ENCODE measurements around the gene RHBDD1. TPM values are rescaled to one million over a fixed set of nuclear protein-coding genes. Genes with fewer than 3 reads are reported as not detected.

RHBDD1 gene
- total RNA-seq, 2 donors from 2014 or later: 35.2 to 46.2 TPM

DNA sequence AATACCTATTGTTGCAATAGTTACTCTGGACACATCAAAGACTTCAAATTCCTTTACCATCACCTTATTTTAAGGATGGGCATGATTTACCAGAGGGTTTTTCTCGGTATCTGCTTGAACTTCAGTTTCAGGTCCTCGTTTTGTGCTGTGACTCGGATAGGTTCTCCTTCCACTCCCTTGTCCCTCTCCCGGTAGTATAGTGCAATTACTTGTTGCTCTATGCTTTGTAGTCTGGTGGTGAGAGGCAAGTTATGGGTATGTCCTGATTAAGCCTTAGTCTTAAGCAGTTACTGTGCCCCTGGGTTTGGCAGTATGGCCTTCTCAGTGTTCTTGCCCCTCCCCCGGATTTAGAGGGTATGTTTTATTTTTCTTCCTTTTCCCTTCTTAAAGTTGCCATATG lies 96.6 kb downstream of the RHBDD1 start:
- H3K4me1 Mint-ChIP-seq: peaks cover 7% of the 10 kb centered on the region
- Histone ChIP-seq H3K27ac (ENCODE audit: low read depth, low read length) (no peak overlapping the region), H3K9ac (ENCODE audit: extremely low read depth, low read length, poor library complexity, severe bottlenecking) (no peak overlapping the region), H3K4me1 (ENCODE audit: control insufficient read depth, insufficient read depth, low read length) (no peaks in the 10 kb centered on the region), H3K27me3 (ENCODE audit: control insufficient read depth, insufficient read depth, low read length, poor library complexity, severe bottlenecking) (no peaks in the 10 kb centered on the region), H3K4me3 (ENCODE audit: low read length) (no peak overlapping the region), H3K9me3 (ENCODE audit: control insufficient read depth, low read length) (no peaks in the 10 kb centered on the region), H3K36me3 (ENCODE audit: control insufficient read depth, insufficient read depth, low read length) (no peaks in the 10 kb centered on the region)
- peaks cover 12% of the 10 kb centered on the region for H3K36me3 Mint-ChIP-seq (ENCODE audit: low read depth)
- no peaks in the 10 kb centered on the region for H3K27me3 Mint-ChIP-seq (ENCODE audit: insufficient read depth)
- DNase-seq: no peak
- TF ChIP-seq, protein P1, sequence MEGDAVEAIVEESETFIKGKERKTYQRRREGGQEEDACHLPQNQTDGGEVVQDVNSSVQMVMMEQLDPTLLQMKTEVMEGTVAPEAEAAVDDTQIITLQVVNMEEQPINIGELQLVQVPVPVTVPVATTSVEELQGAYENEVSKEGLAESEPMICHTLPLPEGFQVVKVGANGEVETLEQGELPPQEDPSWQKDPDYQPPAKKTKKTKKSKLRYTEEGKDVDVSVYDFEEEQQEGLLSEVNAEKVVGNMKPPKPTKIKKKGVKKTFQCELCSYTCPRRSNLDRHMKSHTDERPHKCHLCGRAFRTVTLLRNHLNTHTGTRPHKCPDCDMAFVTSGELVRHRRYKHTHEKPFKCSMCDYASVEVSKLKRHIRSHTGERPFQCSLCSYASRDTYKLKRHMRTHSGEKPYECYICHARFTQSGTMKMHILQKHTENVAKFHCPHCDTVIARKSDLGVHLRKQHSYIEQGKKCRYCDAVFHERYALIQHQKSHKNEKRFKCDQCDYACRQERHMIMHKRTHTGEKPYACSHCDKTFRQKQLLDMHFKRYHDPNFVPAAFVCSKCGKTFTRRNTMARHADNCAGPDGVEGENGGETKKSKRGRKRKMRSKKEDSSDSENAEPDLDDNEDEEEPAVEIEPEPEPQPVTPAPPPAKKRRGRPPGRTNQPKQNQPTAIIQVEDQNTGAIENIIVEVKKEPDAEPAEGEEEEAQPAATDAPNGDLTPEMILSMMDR (conservative IDR thresholded peaks at IDR 0.05): peak; percentile 20
- H3K9me3 Mint-ChIP-seq: peaks cover 4% of the 10 kb centered on the region
- H3K27ac Mint-ChIP-seq: no peak overlapping the region
- H3K4me3 Mint-ChIP-seq: no peak overlapping the region
- WGBS, 2 experiments (ENCODE audit: insufficient coverage in 1 of 2, insufficient read length in 1 of 2): 96 to 100% methylated on average over 2 to 5 of the region's 5 CpGs

DNA sequence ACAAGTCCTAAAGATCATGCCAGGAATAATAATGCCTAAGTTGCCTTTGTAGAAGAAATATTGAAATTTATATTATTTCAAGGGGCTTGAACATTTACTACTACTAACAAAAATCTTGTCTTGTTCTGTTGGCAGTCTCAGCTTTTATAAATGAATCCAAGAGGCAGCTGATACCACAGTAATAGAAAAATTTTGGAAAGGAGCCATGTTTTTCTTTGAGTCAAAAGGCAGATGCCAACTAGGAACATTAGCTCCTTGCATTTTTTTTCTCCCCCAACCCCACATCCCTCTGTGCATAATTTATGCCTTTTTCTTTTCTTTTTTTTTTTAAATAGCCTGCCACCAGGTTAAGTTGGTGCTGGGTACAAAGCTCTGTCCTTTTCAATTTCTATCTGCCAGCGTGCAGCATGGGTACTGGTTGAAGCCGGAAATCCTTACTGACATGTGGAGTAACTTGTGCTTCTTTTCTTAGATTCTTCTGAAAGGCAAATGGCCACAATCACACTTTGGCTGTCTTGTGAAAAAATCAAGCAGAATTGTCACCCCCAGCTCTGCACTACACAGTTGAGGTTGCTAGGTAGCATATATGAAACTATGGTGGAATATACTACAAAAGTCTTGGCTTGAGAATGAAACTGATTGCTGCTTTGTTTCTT lies 98.8 kb downstream of the RHBDD1 start:
- no peak overlapping the region for H3K4me3 Mint-ChIP-seq
- Histone ChIP-seq H3K9me3 (ENCODE audit: control insufficient read depth, low read length) (no peaks in the 10 kb centered on the region), H3K27me3 (ENCODE audit: control insufficient read depth, insufficient read depth, low read length, poor library complexity, severe bottlenecking) (no peaks in the 10 kb centered on the region), H3K36me3 (ENCODE audit: control insufficient read depth, insufficient read depth, low read length) (no peaks in the 10 kb centered on the region), H3K4me3 (ENCODE audit: low read length) (no peak overlapping the region), H3K4me1 (ENCODE audit: control insufficient read depth, insufficient read depth, low read length) (no peaks in the 10 kb centered on the region), H3K27ac (ENCODE audit: low read depth, low read length) (peak overlapping the region; percentile 48), H3K9ac (ENCODE audit: extremely low read depth, low read length, poor library complexity, severe bottlenecking) (no peak overlapping the region)
- H3K36me3 Mint-ChIP-seq (ENCODE audit: low read depth): no peaks in the 10 kb centered on the region
- H3K4me1 Mint-ChIP-seq: peaks cover 10% of the 10 kb centered on the region
- TF ChIP-seq, protein P1 (conservative IDR thresholded peaks at IDR 0.05): no peak
- WGBS, 2 experiments (ENCODE audit: insufficient coverage in 1 of 2, insufficient read length in 1 of 2): 81 to 94% methylated on average over 2 of the region's 2 CpGs
- no peak for DNase-seq
- no peak overlapping the region for H3K27ac Mint-ChIP-seq
- no peaks in the 10 kb centered on the region for H3K27me3 Mint-ChIP-seq (ENCODE audit: insufficient read depth)
- no peaks in the 10 kb centered on the region for H3K9me3 Mint-ChIP-seq

DNA sequence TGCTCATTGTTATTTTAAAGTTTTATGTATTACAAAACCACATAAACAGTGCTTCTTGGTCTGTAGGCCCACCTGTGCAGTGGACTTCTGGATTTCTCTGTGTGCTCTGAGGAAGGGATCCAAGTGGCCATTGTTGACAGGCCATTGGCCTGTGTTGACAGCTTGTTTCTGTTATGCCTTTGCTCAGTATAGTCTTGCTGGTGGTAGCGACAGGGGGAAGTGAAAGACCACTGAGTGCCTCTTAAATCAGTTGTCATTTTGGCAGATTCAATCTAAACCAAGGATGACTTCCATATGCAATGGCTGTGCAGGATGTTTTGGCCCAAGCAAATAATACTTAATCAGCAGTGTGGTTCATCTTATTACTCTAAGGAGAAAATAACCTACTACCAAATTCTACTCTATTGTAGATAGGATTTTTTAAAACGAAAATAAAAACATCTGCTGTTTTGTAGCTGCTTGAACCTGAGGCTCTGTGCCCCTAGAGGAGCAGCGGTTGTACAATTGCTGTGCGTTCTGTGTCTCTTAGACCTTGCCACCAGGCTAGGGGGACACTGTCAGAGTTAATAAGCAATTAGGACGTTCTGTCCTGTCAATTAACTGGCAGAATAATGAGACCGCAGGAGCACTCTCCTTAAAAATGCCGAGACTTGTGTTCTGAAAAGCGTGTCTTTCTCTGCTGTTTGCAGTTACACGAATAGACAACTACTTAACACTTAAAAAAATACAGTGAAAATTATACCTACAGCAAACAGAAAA lies 108.2 kb downstream of the RHBDD1 start:
- no peak overlapping the region for H3K27ac Mint-ChIP-seq
- Histone ChIP-seq H3K9me3 (ENCODE audit: control insufficient read depth, low read length) (no peaks in the 10 kb centered on the region), H3K4me1 (ENCODE audit: control insufficient read depth, insufficient read depth, low read length) (no peaks in the 10 kb centered on the region), H3K9ac (ENCODE audit: extremely low read depth, low read length, poor library complexity, severe bottlenecking) (no peak overlapping the region), H3K4me3 (ENCODE audit: low read length) (no peak overlapping the region), H3K36me3 (ENCODE audit: control insufficient read depth, insufficient read depth, low read length) (no peaks in the 10 kb centered on the region), H3K27me3 (ENCODE audit: control insufficient read depth, insufficient read depth, low read length, poor library complexity, severe bottlenecking) (no peaks in the 10 kb centered on the region), H3K27ac (ENCODE audit: low read depth, low read length) (no peak overlapping the region)
- TF ChIP-seq, protein P1 (conservative IDR thresholded peaks at IDR 0.05): no peak
- 90 to 93% methylated on average over 4 to 9 of the region's 9 CpGs for WGBS, 2 experiments (ENCODE audit: insufficient coverage in 1 of 2, insufficient read length in 1 of 2)
- H3K4me1 Mint-ChIP-seq: peaks cover 3% of the 10 kb centered on the region
- peaks cover 24% of the 10 kb centered on the region for H3K9me3 Mint-ChIP-seq
- H3K4me3 Mint-ChIP-seq: no peak overlapping the region
- H3K27me3 Mint-ChIP-seq (ENCODE audit: insufficient read depth): no peaks in the 10 kb centered on the region
- H3K36me3 Mint-ChIP-seq (ENCODE audit: low read depth): peaks cover 17% of the 10 kb centered on the region
- DNase-seq: no peak

All from endodermal cell (in vitro differentiated cells).